Activated T-helper 2 cell treated with anti-CD3 and anti-CD28 coated beads, Interferon-gamma antibody, Interleukin-2, Interleukin-4, amounts not matched to agents 10 μg/mL and 5 μg/mL and 100 μg/mL, durations not matched to agents 14 hours and 24 hours and 36 hours (primary cell): ENCODE measurements around the gene COA8. TPM values are rescaled to one million over a fixed set of nuclear protein-coding genes. Genes with fewer than 3 reads are reported as not detected.

ENCODE experiments used
- DNase-seq: peaks from one replicate; pipeline ENCODE4 v3.0.0; 2021; ENCODE audit warnings: low spot score
- H3K27ac Mint-ChIP-seq: one replicate; pipeline ENCODE4 v1.8.0; 2021; ENCODE audit warnings: mixed read lengths
- H3K27me3 Mint-ChIP-seq: one replicate; pipeline ENCODE4 v1.8.0; 2021; ENCODE audit warnings: low read depth, mixed read lengths
- H3K36me3 Mint-ChIP-seq: one replicate; pipeline ENCODE4 v1.8.0; 2021; ENCODE audit warnings: low read depth, mixed read lengths
- H3K4me1 Mint-ChIP-seq: one replicate; pipeline ENCODE4 v1.8.0; 2021; ENCODE audit warnings: low read depth, mixed read lengths
- H3K4me3 Mint-ChIP-seq: one replicate; pipeline ENCODE4 v1.8.0; 2021; ENCODE audit warnings: low read depth, mild to moderate bottlenecking, moderate library complexity, mixed read lengths
- H3K9me3 Mint-ChIP-seq: one replicate; pipeline ENCODE4 v1.8.0; 2021; ENCODE audit warnings: mixed read lengths
- intact Hi-C: fragments of 100-400 bp; cut with micrococcal nuclease; formaldehyde crosslinking; loops from one replicate; pipeline ENCODE4 v1.15.1; 2023
- total RNA-seq: library from RNA; stranded (reverse); gene quantifications from 2 replicates; pipeline ENCODE4 v1.2.3, GENCODE V29; 2022

COA8 gene
- total RNA-seq, 1 donor from 2014 or later: 31.9 TPM

GRCh38 chr14:103568952-103569351 is 6.2 kb downstream of the COA8 start:
- no peak for DNase-seq
- intact Hi-C loops: loop anchor here (10.0 kb wide), 1 partner anchor 116 kb away; no protein-coding TSS in a partner anchor
- Mint-ChIP-seq H3K4me3 (no peak overlapping the region), H3K27me3 (no peaks in the 10 kb centered on the region), H3K27ac (no peak overlapping the region), H3K4me1 (peaks cover 2% of the 10 kb centered on the region), H3K36me3 (peaks cover 10% of the 10 kb centered on the region), H3K9me3 (no peaks in the 10 kb centered on the region)

GRCh38 chr14:103569408-103569807 is 6.6 kb downstream of the COA8 start:
- H3K36me3 Mint-ChIP-seq: peaks cover 13% of the 10 kb centered on the region
- intact Hi-C loops: loop anchor here (10.0 kb wide), 1 partner anchor 115 kb away; no protein-coding TSS in a partner anchor
- H3K9me3 Mint-ChIP-seq: no peaks in the 10 kb centered on the region
- DNase-seq: no peak
- H3K27me3 Mint-ChIP-seq: no peaks in the 10 kb centered on the region
- H3K27ac Mint-ChIP-seq: no peak overlapping the region
- no peak overlapping the region for H3K4me3 Mint-ChIP-seq
- H3K4me1 Mint-ChIP-seq: no peaks in the 10 kb centered on the region

GRCh38 chr14:103574104-103574503 is 11.3 kb downstream of the COA8 start:
- Mint-ChIP-seq H3K27me3 (no peaks in the 10 kb centered on the region), H3K27ac (no peak overlapping the region), H3K9me3 (no peaks in the 10 kb centered on the region), H3K4me3 (no peak overlapping the region), H3K4me1 (no peaks in the 10 kb centered on the region), H3K36me3 (peaks cover 25% of the 10 kb centered on the region)
- intact Hi-C loops: no loop called here
- no peak for DNase-seq

GRCh38 chr14:103574707-103575285 is 12.0 kb downstream of the COA8 start:
- H3K36me3 Mint-ChIP-seq: peaks cover 25% of the 10 kb centered on the region
- no peaks in the 10 kb centered on the region for H3K9me3 Mint-ChIP-seq
- no peaks in the 10 kb centered on the region for H3K4me1 Mint-ChIP-seq
- H3K27ac Mint-ChIP-seq: no peak overlapping the region
- DNase-seq: no peak
- no peak overlapping the region for H3K4me3 Mint-ChIP-seq
- intact Hi-C loops: no loop called here
- no peaks in the 10 kb centered on the region for H3K27me3 Mint-ChIP-seq

- intact Hi-C loops: no loop called here
- Mint-ChIP-seq H3K27me3 (no peaks in the 10 kb centered on the region), H3K4me1 (no peaks in the 10 kb centered on the region), H3K4me3 (no peak overlapping the region), H3K27ac (no peak overlapping the region), H3K36me3 (peaks cover 24% of the 10 kb centered on the region), H3K9me3 (no peaks in the 10 kb centered on the region)
- DNase-seq: no peak
These were observed 13.7 kb downstream of the COA8 start for GRCh38 chr14:103576371-103577024.

- Mint-ChIP-seq H3K9me3 (no peaks in the 10 kb centered on the region), H3K27ac (no peak overlapping the region), H3K36me3 (peaks cover 20% of the 10 kb centered on the region), H3K27me3 (no peaks in the 10 kb centered on the region), H3K4me3 (no peak overlapping the region), H3K4me1 (no peaks in the 10 kb centered on the region)
- intact Hi-C loops: no loop called here
- no peak for DNase-seq
These were observed 15.8 kb downstream of the COA8 start for GRCh38 chr14:103578401-103579075.

GRCh38 chr14:103581206-103581605 is 18.4 kb downstream of the COA8 start:
- no peak overlapping the region for H3K4me3 Mint-ChIP-seq
- no peaks in the 10 kb centered on the region for H3K4me1 Mint-ChIP-seq
- intact Hi-C loops: no loop called here
- no peak overlapping the region for H3K27ac Mint-ChIP-seq
- no peak for DNase-seq
- no peaks in the 10 kb centered on the region for H3K27me3 Mint-ChIP-seq
- no peaks in the 10 kb centered on the region for H3K9me3 Mint-ChIP-seq
- H3K36me3 Mint-ChIP-seq: peaks cover 8% of the 10 kb centered on the region

- Mint-ChIP-seq H3K9me3 (no peaks in the 10 kb centered on the region), H3K27me3 (no peaks in the 10 kb centered on the region), H3K36me3 (peaks cover 11% of the 10 kb centered on the region), H3K4me3 (no peak overlapping the region), H3K27ac (no peak overlapping the region), H3K4me1 (no peaks in the 10 kb centered on the region)
- DNase-seq: no peak
- intact Hi-C loops: no loop called here
These were observed 19.4 kb downstream of the COA8 start for GRCh38 chr14:103581954-103582703.

- DNase-seq: no peak
- no peaks in the 10 kb centered on the region for H3K4me1 Mint-ChIP-seq
- H3K27me3 Mint-ChIP-seq: no peaks in the 10 kb centered on the region
- no peaks in the 10 kb centered on the region for H3K9me3 Mint-ChIP-seq
- no peak overlapping the region for H3K4me3 Mint-ChIP-seq
- H3K27ac Mint-ChIP-seq: no peak overlapping the region
- intact Hi-C loops: no loop called here
- H3K36me3 Mint-ChIP-seq: peaks cover 10% of the 10 kb centered on the region
These were observed 21.7 kb downstream of the COA8 start for GRCh38 chr14:103584326-103584915.

- Mint-ChIP-seq H3K27me3 (no peaks in the 10 kb centered on the region), H3K4me1 (no peaks in the 10 kb centered on the region), H3K36me3 (no peaks in the 10 kb centered on the region), H3K4me3 (no peak overlapping the region), H3K27ac (no peak overlapping the region), H3K9me3 (no peaks in the 10 kb centered on the region)
- no peak for DNase-seq
- intact Hi-C loops: no loop called here
These were observed 30.8 kb downstream of the COA8 start for GRCh38 chr14:103593577-103593976.

GRCh38 chr14:103594265-103594664 is 31.5 kb downstream of the COA8 start:
- Mint-ChIP-seq H3K9me3 (no peaks in the 10 kb centered on the region), H3K27me3 (no peaks in the 10 kb centered on the region), H3K36me3 (no peaks in the 10 kb centered on the region), H3K27ac (no peak overlapping the region), H3K4me1 (no peaks in the 10 kb centered on the region), H3K4me3 (no peak overlapping the region)
- DNase-seq: no peak
- intact Hi-C loops: no loop called here

- no peak for DNase-seq
- Mint-ChIP-seq H3K9me3 (no peaks in the 10 kb centered on the region), H3K27ac (no peak overlapping the region), H3K27me3 (no peaks in the 10 kb centered on the region), H3K36me3 (no peaks in the 10 kb centered on the region), H3K4me3 (no peak overlapping the region), H3K4me1 (no peaks in the 10 kb centered on the region)
- intact Hi-C loops: no loop called here
These were observed 35.0 kb downstream of the COA8 start for GRCh38 chr14:103597623-103598377.
